GM19193 (cell line): Measurements from ENCODE around the gene RABL3.

Experiments used
- POLR2A ChIP-seq: IDR thresholded peaks from 4 replicates; pipeline ENCODE4 v1.6.1; 2011; ENCODE audit not compliant: insufficient read depth, insufficient read length; ENCODE audit errors: extremely low read depth

Gene RABL3

GRCh38 chr3:120645083-120645845, 97.1 kb downstream of the RABL3 start:
- no peak for TF ChIP-seq POLR2A

- TF ChIP-seq POLR2A, result no peak
These were observed 99.9 kb downstream of the RABL3 start for GRCh38 chr3:120642368-120642948.

GRCh38 chr3:120641696-120642246, 100.5 kb downstream of the RABL3 start:
- no peak for TF ChIP-seq POLR2A

GRCh38 chr3:120640231-120640630, 102.1 kb downstream of the RABL3 start:
- TF ChIP-seq POLR2A, result no peak

- no peak for TF ChIP-seq POLR2A
These were observed 104.3 kb downstream of the RABL3 start for GRCh38 chr3:120637851-120638559.

- TF ChIP-seq POLR2A, result no peak
These were observed 105.4 kb downstream of the RABL3 start for GRCh38 chr3:120636795-120637401.
